HG02938 (cell line): ENCODE results near the gene SCLT1.

Source experiments
- ATAC-seq: cut with Tn5 transposase; IDR thresholded peaks from one replicate; pipeline ENCODE4 v1.9.1; 2021; ENCODE audit warnings: mild to moderate bottlenecking, moderate library complexity; ENCODE audit not compliant: unreplicated experiment

SCLT1 gene

GRCh38 chr4:128847082-128847724 lies 246.1 kb downstream of the SCLT1 start:
- no peak for ATAC-seq

DNA sequence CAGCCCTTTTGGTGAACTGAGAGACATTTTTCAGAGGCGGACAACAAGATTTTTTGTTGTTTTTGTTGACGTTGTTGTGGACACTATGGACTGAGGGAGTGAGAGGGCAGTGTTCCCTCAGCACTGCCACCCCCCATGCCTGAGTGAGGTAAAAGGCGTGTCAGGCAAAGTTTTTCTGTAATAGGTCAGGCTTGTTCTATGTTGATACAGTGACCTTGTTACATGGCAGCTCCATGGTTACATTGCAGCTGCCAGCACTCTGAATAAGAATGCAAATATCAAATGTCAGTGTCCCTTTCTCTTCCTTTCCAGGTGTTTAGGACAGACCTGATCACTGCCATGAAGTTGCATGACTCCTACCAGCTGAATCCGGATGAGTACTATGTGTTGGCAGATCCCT lies 247.3 kb downstream of the SCLT1 start:
- no peak for ATAC-seq

- ATAC-seq = no peak
These were observed 248.4 kb downstream of the SCLT1 start for GRCh38 chr4:128844931-128845330.

DNA sequence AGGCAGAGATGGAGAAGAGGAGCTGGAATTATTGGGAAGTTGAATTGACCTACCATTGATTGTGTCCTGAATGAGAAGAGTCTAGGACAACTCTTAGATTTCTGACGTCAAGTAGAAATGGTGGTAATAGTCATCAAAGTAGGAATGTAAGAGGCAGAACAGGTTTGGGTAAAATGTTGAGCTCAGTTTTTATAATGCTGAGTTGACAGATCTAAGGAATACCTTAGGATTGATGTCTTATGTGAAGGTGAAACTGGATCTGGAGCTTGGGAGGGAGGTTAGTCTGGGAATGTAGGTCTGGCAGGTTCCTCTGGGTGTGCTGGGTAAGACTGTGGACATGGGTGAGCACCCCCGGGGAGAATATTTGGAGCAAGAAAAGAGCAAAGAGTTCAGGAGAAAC lies 251.9 kb downstream of the SCLT1 start:
- no peak for ATAC-seq

- ATAC-seq = no peak
These were observed 252.5 kb downstream of the SCLT1 start for GRCh38 chr4:128840711-128841318.

GRCh38 chr4:128837679-128838078 lies 255.7 kb downstream of the SCLT1 start:
- ATAC-seq = no peak

DNA sequence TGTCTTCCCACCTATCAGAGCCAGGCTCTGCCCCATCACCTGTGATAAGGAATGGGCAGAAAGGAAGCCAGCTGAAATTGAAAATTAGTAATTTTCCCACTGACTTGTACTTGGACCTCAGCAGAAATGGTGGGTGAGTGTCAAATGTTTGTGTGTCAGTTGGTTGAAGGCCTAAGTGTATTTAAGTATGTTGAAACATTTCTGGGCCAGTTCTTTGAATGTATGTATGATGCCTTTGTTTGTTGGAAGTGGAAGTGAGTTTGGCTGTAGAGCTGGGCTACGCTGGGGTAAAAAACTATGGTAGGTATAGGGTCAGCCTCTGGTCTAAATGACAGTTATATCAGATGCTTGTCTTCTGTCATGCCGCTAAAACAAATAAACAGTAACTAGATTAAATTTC lies 256.1 kb downstream of the SCLT1 start:
- ATAC-seq = no peak

- ATAC-seq = no peak
These were observed 257.7 kb downstream of the SCLT1 start for GRCh38 chr4:128835498-128836222.
